Amygdala (tissue), 56 donors: Measurements from ENCODE around the gene RBPJ.

ENCODE experiments used
- DNase-seq, 56 donors: peaks; one replicate each; lab custom pipeline; 2025; lab: John Stamatoyannopoulos, UW

The RBPJ gene

DNA sequence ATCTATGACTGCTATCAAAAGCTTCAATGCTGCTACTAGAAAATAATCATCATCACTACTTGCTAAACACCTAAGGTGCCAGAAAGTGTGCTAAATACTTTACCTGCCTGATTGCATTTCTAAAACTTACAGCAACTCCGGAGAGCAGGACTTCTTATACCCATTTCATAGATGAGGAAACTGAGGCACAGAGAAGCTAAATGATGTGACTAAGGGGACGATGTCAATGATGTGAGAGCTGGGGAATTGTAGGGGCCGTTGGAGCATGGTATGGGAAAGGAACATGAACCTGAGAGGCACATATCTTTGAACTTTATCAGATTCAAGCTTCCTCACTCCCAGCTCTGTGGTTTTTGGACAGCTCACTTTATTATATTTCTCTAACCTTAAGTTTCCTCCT, 130.8 kb downstream of the RBPJ start:
- no peak for DNase-seq

- DNase-seq = no peak
Measured at GRCh38 chr4:26452565-26453531, 132.0 kb downstream of the RBPJ start.

DNA sequence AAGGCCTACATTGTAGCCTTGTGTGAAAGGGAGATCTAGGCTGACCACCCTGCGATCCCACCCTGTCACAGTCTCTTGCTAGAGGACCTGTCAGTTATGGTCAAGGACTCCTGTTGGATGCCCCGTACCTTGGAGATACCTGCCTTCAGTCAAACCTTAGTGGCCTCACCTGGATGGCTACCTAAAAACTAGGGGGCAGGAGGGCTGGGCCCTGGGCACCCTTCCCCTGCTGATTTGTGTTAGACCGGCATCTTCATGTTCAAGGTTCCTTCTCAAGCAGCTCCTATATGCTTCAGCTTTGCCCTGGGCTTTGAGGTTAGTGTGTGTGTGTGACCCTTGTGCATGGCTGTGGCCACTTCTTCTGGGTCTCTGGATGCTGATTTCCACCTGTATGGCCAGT, 134.1 kb downstream of the RBPJ start:
- DNase-seq = no peak

DNA sequence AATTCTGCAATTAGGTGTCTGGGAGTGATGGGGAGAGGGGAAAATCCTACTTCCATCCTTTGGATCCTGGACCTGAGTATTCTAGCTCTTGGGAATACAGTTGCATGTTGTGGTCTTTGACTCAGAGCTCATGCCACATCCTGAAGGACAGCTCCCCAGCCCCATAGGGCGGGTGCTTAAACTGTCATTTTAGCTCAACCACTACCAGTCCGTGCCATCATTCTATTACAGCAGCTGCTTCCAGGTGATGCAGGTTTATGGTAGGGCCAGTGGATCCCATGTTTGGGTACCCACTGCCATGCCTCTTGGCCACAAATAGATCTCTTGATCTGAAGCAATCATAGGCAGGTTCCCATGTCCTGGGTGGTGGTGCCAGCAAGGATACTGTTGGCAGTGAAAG, 134.8 kb downstream of the RBPJ start:
- no peak for DNase-seq

- no peak for DNase-seq
Measured at GRCh38 chr4:26457412-26457811, 136.6 kb downstream of the RBPJ start.

- no peak for DNase-seq
Measured at GRCh38 chr4:26458157-26458561, 137.3 kb downstream of the RBPJ start.

DNA sequence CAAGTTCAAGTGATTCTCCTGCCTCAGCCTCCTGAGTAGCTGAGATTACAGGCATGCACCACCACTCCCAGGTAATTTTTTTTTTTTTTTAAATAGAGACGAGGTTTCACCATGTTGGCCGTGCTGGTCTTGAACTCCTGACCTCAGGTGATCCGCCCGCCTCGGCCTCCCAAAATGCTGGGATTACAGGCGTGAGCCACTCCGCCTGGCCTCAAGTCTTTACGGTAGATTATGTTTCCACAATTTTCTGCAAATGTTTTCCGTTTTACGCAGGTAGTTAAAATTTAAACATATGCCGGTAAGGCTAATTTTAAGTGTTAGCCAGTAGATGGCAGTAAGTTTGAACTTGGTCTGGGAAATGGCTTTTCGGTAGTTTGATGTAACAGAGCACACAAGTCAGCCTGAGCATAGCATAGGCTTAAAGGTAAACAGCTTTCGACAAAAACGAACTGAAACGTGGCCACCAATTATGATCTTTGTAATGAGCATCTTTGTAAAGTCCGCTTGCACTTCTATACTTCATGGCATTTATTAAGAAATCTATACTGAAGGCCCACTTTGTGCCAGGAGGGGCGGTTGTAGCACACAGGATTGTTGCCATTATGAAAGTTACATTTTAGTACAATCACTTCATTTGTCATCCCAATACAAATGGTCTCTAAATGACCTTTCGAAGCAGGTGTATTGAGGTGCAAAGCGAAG, 138.4 kb downstream of the RBPJ start:
- DNase-seq = no peak

- no peak for DNase-seq
Measured at GRCh38 chr4:26459756-26460530, 139.1 kb downstream of the RBPJ start.

GRCh38 chr4:26462874-26463273, 142.1 kb downstream of the RBPJ start:
- DNase-seq = no peak

DNA sequence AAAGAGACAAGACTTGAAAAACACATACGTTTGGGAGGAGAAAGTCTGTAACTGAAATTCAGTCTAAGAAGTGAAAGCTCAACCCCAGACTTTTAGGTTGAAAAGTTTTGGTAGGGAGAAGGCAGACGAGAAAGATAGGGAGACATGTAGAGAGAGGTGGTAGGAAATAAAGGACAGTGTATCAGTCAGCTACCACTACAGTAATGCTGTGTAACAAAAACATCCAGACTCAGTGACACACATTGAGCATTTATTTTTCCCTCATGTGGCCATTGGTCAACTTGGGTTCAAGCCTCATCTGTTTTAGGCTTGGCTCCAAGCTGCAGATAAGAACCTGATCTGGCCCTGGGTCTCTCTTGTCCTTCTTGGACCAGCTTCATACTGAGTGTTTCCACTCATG, 142.6 kb downstream of the RBPJ start:
- no peak for DNase-seq

- DNase-seq = no peak
Measured at GRCh38 chr4:26464420-26465095, 143.7 kb downstream of the RBPJ start.

- no peak for DNase-seq
Measured at GRCh38 chr4:26466578-26467270, 145.9 kb downstream of the RBPJ start.

DNA sequence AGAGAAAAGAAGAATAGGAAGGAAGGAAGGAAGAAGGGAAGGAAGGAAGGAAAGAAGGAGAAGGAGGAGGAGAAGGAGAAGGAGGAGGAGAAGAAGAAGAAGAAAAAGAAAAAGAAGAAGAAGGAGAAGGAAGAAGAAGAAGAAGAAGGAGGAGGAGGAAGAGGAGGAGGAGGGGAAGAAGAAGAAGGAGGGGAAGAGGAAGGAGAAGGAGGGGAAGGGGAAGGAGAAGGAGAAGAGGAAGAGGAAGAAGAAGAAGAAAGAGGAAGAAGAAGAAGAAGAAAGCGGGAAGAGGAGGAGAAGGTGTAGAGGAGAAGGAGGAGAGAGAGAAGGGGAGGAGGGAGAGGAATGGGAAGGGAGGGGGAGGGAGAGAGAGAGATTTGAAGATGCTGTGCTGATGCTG, 146.9 kb downstream of the RBPJ start:
- DNase-seq = no peak

DNA sequence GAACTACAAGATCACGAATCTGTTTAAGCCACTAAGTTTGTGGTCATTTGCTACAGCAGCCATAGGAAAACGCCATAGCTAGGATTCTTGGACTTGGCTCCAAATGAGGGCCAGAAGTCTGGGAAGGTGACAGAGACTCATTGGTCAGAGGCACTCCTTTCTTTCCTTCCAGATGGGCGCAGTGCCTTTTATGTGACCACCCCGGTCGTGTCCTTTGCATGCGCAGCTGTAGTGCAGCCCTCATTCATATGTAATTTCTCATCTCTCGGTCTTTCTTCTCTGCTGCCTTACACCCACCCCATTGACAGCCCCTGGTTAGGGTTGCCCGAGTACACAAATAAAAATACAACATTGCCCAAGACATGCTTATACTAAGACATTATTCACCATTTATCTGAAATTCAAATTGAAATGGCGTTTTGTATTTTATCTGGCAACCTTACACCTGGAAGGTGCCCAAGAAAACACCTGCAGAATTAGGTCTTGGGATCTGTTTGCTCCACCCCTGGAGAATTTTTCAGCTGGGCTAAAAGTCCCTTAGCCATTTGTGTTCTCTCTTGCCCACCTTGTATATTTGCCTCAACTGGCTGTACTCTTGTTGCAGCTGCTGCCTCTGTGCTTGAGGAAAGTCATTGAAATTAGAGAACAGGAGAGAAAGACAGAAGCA, 147.6 kb downstream of the RBPJ start:
- DNase-seq = no peak

DNA sequence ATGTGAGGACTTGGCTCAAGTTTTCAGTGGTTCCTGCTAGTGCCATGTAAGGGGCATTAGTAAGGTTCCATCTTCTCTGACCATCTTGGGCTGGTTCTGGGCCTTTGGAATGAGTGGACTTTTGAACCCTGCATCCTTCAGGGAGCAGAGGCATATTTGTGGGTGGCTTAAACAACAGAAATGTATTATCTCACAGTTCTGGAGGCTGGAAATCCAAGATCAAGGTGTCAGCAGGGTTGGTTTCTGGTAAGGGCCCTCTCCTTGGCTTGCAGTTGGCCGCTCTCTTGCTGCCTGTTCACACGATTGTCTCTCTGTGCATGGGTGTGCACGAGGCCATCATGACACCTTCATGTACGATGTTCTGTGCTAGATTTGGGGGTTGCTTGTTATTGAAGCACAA, 148.2 kb downstream of the RBPJ start:
- no peak for DNase-seq

- DNase-seq = no peak
Measured at GRCh38 chr4:26471890-26472289, 151.1 kb downstream of the RBPJ start.

DNA sequence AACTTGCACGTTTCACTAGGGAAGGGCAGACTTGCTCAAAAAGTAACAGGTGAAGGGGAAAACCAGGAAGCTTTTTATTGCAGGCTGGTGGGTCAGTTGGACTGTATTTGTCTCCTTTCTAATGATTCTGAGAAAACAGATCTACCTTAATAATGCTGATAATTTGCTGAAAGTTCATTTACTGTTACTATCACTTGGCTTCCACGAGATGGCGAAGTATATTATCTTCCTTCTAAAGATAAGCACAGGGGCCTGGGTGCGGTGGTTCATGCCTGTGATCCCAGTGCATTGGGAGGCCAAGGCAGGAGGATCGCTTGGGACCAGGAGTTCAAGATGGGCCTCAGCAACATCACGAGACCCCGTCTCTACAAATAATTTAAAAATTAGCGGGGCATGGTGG, 153.1 kb downstream of the RBPJ start:
- no peak for DNase-seq

DNA sequence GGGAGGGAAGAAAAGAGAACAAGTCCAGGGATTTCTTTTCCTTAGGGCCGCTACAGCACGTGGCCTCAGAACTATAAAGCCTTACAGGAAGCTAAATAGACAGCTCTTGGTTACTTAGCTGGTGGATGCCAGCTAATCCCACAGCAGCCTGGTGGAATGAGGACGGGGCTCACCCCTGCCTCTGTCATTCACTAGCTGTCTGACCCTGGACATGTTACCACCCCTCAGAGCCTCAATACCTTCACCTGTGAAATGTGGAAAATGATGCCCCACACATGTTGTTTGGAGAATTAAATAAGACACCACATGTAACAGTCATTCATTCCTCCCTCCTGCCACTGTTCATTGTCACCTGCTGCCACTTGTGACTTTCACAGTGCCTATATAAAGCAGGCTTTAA, 153.7 kb downstream of the RBPJ start:
- DNase-seq = no peak

GRCh38 chr4:26475716-26476115, 154.9 kb downstream of the RBPJ start:
- DNase-seq = no peak
